GM19099 (cell line): Measurements from ENCODE around the gene NRAP.

Experiments used
- POLR2A ChIP-seq: IDR thresholded peaks from 3 replicates; pipeline ENCODE4 v1.6.1; 2011; ENCODE audit warnings: low read depth; ENCODE audit not compliant: insufficient read length; ENCODE audit errors: extremely low read depth

Gene NRAP

GRCh38 chr10:113630929-113631533 lies 32.8 kb downstream of the NRAP start:
- no peak for TF ChIP-seq POLR2A

- TF ChIP-seq POLR2A, result no peak
Observed at GRCh38 chr10:113628607-113629153, 35.2 kb downstream of the NRAP start.

DNA sequence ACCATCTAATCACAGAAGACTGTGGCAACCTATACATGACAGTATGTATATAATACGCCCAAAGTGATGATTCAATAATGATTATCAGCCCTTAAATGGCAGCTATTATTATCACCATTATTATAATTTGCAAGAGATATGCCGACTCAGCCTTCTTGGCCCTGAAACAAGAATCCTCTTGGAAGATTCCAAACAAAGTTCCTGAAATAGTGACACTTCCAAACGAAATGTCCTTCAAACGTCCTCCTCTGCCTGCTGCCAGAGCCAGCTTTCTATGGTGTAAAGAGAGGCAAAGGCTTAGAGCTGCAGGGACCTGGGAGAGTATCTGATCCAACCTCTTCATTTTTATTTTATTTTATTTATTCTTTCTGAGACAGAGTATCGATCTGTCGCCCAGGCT lies 36.0 kb downstream of the NRAP start:
- no peak for TF ChIP-seq POLR2A

DNA sequence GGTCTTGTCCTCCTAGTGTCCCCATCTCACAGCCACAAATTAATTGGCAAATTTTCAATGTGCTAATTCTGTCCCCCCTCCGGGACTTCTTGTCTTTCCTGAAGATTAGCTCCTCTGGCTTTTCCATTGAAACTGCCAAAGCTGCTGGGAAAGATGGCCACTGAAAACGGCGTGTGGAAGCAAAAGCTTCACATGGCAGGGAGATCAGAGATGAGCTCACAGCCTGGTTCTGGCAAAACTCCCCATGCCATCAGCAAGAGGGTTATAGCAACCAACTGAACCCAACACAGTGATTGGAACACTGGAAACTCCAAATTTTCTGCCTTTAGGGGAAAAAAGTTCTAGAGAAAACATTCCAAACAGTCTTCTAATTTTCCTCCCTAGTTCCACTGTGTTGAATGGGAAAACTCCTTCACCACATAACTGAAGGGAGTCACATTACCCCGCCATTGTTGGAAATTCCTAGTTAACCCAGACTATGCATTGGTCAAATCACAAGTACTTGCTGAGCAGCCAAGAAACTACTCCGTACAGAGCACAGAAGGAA lies 37.0 kb downstream of the NRAP start:
- TF ChIP-seq POLR2A, result no peak

DNA sequence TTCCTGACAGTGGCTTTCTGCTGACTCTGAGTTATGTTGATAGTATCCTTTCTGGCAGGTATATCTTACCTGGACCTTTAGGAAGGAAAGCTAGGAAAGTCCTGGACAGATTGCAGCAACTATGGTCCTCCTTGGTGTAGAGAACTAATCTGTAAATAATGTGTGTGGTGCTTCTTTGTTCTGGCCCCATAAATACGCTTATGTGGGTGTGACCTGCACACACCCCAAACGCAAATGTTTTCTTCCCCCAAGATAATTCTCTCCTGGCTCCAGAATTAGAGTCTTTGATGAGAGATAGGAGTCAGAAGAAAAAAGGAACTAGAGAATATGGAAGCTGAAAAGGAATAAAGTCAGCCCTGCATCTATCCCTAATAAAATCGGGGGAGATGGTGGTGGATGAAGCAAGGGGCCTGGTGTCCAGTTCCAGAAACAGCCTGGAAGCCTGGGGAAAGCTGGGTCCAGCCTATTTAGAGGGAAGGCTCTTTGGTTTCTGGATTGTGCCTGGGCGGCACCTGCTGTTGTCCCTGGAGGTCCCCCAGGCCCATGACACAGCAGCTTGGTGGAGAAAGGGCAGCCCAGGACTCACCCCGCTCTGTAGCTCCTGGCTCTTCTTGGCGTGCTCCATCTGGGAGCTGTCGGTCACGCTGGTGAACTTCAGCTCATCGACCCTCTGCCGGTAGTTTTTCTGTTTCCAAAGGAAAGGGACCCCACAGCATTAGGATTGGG lies 38.2 kb downstream of the NRAP start:
- no peak for TF ChIP-seq POLR2A

DNA sequence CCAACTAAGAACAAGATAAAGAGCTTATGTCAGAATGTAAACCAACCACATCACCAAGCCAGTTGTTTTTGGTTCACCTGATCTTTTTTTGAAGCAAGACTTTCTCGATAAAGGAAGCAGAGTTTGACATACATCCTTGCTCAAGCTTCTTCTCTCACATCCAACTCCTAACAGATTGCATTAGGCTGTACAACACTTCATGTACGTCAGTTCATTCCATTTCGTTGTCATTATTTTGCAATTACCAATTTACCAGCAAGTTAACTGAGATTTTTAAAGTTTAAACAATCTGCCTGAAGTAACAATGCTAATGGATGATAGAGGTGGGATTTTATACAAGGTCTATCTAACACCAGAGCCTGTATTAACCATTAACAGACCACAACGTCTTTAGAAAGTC lies 41.0 kb downstream of the NRAP start:
- no peak for TF ChIP-seq POLR2A

DNA sequence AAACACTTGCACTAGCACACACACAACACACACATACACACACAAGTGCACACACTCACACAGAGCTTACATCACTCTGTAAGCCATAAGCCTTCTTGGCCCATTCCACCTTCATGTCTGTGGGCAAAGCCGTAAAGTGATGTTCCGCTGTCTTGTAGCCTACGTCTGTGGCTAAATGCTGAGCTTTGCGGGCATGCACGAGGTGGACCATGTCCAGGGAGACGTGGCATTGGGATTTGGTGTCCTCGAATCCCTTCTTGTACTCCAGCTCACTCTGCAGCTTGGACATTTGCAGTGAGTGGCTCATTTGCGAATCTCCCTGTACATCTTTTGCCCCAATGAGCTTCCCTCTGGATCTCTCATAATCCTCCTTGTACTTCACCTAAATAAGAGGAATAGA lies 42.0 kb downstream of the NRAP start:
- TF ChIP-seq POLR2A, result no peak

- no peak for TF ChIP-seq POLR2A
Observed at GRCh38 chr10:113620936-113621335, 42.9 kb downstream of the NRAP start.

DNA sequence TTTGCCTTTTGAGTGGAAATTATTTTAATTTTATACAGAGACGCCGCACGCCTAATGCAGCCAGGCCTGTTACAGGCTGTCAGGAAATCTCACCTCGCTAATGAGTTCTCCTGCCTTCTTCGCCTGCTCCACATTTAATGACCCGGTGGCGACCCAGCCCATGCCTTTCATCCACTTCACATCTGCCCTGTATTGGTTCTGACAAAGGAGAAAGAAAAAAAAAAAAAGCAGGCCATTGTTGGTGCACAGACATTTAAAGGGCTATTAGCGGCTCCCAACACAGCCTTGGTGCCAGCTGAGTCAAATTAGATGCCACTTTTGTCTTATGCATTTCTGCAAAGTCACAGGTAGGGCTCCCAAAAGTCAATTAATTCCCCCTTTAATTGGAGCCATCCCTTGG lies 43.3 kb downstream of the NRAP start:
- TF ChIP-seq POLR2A, result no peak

- TF ChIP-seq POLR2A, result no peak
Observed at GRCh38 chr10:113619401-113619800, 44.4 kb downstream of the NRAP start.

- no peak for TF ChIP-seq POLR2A
Observed at GRCh38 chr10:113618338-113618737, 45.5 kb downstream of the NRAP start.

GRCh38 chr10:113617086-113617485 lies 46.8 kb downstream of the NRAP start:
- no peak for TF ChIP-seq POLR2A

GRCh38 chr10:113616244-113617074 lies 47.4 kb downstream of the NRAP start:
- no peak for TF ChIP-seq POLR2A

DNA sequence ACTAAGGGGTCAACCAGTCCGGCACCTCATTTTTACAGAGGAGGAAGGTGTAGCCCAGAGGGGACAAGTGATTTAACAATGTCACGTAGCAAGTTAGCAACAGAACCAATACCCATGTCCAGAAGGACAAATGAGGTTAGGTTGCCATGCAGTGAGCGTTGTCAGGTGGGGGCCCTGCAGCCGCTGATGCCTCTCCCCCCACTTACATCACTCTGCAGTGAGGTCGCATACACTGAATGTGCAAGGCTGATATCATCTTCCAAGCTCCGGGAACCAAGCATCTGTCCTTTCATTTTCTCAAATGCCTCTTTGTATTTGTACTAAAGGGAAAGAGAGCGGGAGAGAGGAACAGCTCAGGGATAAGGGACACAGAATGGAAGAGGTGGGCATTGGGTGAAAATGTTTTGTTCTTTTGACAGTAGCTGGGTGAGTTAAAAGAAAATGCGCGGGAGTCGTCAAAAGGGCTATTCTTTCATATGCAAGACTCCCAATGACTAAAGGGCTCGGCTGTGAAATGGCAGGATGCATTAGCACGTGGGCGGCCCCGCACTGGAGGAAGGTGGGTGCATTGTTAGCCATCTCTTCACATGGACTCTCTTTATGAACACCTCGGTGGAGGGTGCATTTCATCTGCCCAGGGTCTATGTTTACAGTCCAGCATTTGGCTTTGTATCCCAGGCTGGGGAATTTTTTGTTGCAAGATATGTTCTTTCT lies 49.7 kb downstream of the NRAP start:
- no peak for TF ChIP-seq POLR2A

DNA sequence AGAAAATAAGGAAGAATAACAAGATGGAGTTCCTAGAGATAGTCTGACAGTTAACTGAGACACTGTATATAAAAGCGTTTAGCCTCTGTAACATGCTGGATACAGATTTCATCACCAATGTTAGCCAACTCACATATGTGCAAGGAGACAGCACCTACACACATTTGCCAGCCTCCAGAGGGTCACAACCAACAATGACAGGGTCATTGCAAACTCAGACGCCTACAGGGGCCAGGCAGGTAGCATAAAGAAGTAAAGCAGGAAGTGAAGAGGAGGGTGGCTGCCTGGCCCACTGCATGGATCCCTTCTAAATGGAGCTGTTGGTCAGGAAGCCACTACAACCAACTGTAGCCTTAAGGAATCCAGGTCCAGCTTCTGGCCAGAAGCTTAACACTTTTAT lies 50.4 kb downstream of the NRAP start:
- TF ChIP-seq POLR2A, result no peak
